ENCODE results near the gene NUDT13. TPM values are rescaled to one million over a fixed set of nuclear protein-coding genes. Genes with fewer than 3 reads are reported as not detected.
"Not testable (repeated sequence)": the region's sequence is repeated elsewhere in the genome, so short reads cannot be mapped to it uniquely, and the experiment has no call there.

NUDT13 gene
- total RNA-seq, 6 experiments from 2014 or later = 1.3 to 2.3 (median 2.1) TPM

DNA sequence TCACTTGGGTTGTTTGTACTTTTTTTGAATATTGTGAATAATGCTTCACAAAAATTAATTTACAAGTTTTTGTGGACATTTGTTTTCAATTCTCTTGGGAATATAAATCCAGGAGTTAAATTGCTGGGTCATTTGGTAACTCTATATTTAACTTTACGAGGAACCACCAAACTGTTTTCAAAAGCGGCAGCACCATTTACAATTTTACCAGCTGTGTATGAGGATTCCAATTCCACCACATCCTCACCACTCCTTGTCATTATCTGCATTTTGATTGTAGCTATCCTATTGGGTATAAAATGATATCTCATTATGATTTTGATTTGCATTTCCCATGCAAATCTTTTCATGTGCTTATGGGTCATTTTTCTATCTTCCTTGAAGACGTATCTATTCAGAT is 4.0 kb upstream of the NUDT13 start:
- no peak for DNase-seq

DNA sequence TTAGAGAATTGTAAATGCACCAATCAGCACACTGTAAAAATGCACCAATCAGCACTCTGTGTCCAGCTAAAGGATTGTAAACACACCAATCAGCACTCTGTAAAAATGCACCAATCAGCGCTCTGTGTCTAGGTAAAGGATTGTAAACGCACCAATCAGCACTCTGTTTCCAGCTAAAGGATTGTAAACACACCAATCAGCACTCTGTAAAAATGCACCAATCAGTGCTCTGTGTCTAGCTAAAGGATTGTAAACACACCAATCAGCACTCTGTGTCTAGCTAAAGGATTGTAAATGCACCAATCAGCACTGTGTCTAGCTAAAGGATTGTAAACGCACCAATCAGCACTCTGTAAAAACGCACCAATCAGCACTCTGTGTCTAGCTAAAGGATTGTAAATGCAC is 1.0 kb upstream of the NUDT13 start:
- not testable (repeated sequence) for H3K4me3 Mint-ChIP-seq; H3K27ac Mint-ChIP-seq; DNase-seq; H3K9me3 Mint-ChIP-seq; H3K27me3 Mint-ChIP-seq (ENCODE audit: insufficient read depth)
- H3K4me1 Mint-ChIP-seq (ENCODE audit: low read depth) = peaks cover 34% of the 10 kb centered on the region
- H3K36me3 Mint-ChIP-seq (ENCODE audit: low read depth) = peaks cover 21% of the 10 kb centered on the region

More for the DNA sequence above, 4.0 kb upstream of the NUDT13 start:
- Mint-ChIP-seq H3K4me3 (no peak overlapping the region), H3K9me3 (peaks cover 8% of the 10 kb centered on the region), H3K36me3 (ENCODE audit: low read depth) (peaks cover 21% of the 10 kb centered on the region), H3K27me3 (ENCODE audit: insufficient read depth) (no peaks in the 10 kb centered on the region), H3K27ac (no peak overlapping the region), H3K4me1 (ENCODE audit: low read depth) (peaks cover 16% of the 10 kb centered on the region)
- TF ChIP-seq, protein P1, sequence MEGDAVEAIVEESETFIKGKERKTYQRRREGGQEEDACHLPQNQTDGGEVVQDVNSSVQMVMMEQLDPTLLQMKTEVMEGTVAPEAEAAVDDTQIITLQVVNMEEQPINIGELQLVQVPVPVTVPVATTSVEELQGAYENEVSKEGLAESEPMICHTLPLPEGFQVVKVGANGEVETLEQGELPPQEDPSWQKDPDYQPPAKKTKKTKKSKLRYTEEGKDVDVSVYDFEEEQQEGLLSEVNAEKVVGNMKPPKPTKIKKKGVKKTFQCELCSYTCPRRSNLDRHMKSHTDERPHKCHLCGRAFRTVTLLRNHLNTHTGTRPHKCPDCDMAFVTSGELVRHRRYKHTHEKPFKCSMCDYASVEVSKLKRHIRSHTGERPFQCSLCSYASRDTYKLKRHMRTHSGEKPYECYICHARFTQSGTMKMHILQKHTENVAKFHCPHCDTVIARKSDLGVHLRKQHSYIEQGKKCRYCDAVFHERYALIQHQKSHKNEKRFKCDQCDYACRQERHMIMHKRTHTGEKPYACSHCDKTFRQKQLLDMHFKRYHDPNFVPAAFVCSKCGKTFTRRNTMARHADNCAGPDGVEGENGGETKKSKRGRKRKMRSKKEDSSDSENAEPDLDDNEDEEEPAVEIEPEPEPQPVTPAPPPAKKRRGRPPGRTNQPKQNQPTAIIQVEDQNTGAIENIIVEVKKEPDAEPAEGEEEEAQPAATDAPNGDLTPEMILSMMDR (IDR thresholded peaks at IDR 0.05) = no peak

DNA sequence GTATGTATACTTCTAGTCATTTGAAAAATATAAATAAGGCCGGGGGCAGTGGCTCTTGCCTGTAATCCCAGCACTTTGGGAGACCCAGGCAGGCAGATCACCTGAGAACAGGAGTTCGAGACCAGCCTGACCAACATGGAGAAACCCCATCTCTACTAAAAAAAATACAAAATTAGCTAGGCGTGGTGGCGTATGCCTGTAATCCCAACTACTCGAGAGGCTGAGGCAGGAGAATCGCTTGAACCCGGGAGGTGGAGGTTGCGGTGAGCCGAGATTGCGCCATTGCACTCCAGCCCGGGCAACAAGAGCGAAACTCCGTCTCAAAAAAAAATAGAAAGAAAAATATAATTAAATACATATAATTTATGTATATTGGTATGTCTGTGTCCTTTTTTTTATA is 1.8 kb downstream of the NUDT13 start:
- H3K4me1 Mint-ChIP-seq (ENCODE audit: low read depth) = peaks cover 34% of the 10 kb centered on the region
- H3K27me3 Mint-ChIP-seq (ENCODE audit: insufficient read depth); H3K4me3 Mint-ChIP-seq; DNase-seq; H3K9me3 Mint-ChIP-seq: not testable (repeated sequence)
- H3K27ac Mint-ChIP-seq = peak overlapping the region; percentile 99
- peaks cover 21% of the 10 kb centered on the region for H3K36me3 Mint-ChIP-seq (ENCODE audit: low read depth)

GRCh38 chr10:73113551-73113950 is 3.3 kb downstream of the NUDT13 start:
- DNase-seq = peak; percentile 47
- Mint-ChIP-seq H3K9me3 (peaks cover 8% of the 10 kb centered on the region), H3K4me3 (peak overlapping the region; percentile 11; the same call in 1 of the 2 replicates), H3K36me3 (ENCODE audit: low read depth) (peaks cover 18% of the 10 kb centered on the region), H3K27ac (peak overlapping the region; percentile 71), H3K4me1 (ENCODE audit: low read depth) (peaks cover 44% of the 10 kb centered on the region), H3K27me3 (ENCODE audit: insufficient read depth) (no peaks in the 10 kb centered on the region)
- TF ChIP-seq, protein P1 (IDR thresholded peaks at IDR 0.05) = no peak

- H3K4me3 Mint-ChIP-seq = no peak overlapping the region
- TF ChIP-seq, protein P1 (IDR thresholded peaks at IDR 0.05) = no peak
- peaks cover 8% of the 10 kb centered on the region; the same call in 1 of the 2 replicates for H3K36me3 Mint-ChIP-seq (ENCODE audit: low read depth)
- no peaks in the 10 kb centered on the region for H3K9me3 Mint-ChIP-seq
- H3K4me1 Mint-ChIP-seq (ENCODE audit: low read depth) = peaks cover 50% of the 10 kb centered on the region
- H3K27ac Mint-ChIP-seq = no peak overlapping the region
- DNase-seq = no peak
- no peaks in the 10 kb centered on the region for H3K27me3 Mint-ChIP-seq (ENCODE audit: insufficient read depth)
These were observed 5.8 kb downstream of the NUDT13 start for GRCh38 chr10:73116017-73116416.

- TF ChIP-seq, protein P1 (IDR thresholded peaks at IDR 0.05) = no peak
- no peaks in the 10 kb centered on the region for H3K27me3 Mint-ChIP-seq (ENCODE audit: insufficient read depth)
- H3K9me3 Mint-ChIP-seq = no peaks in the 10 kb centered on the region
- H3K36me3 Mint-ChIP-seq (ENCODE audit: low read depth) = peaks cover 8% of the 10 kb centered on the region; the same call in 1 of the 2 replicates
- peak; percentile 39 for DNase-seq
- peak overlapping the region; percentile 78 for H3K27ac Mint-ChIP-seq
- H3K4me1 Mint-ChIP-seq (ENCODE audit: low read depth) = peaks cover 39% of the 10 kb centered on the region
- H3K4me3 Mint-ChIP-seq = peak overlapping the region; percentile 66
These were observed 7.9 kb downstream of the NUDT13 start for GRCh38 chr10:73117976-73118743.
